ENCODE results near the gene YWHAH. TPM values are rescaled to one million over a fixed set of nuclear protein-coding genes. Genes with fewer than 3 reads are reported as not detected.

The YWHAH gene
- total and polyA plus RNA-seq, 4 donors = 26.1 to 75.0 (median 42.4) TPM

DNA sequence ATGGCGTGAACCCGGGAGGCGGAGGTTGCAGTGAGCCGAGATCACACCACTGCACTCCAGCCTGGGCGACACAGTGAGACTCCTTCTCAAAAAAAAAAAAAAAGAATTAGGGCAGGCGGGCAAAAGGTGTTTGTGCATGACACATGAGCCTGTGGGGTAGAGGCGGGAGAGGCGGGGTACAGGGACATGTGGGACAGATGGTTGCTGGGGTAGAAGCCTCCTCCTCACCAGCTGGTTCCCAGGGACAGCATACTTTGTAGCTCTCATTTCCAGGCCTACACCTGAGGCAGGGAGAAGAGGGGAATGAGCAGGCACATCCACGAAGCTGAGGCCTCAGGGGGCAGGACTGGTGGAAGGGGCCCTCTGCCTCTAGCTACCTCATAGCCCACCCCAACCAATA is 23.7 kb downstream of the YWHAH start:
- no peaks in the 10 kb centered on the region for H3K36me3 ChIP-seq (ENCODE audit: control insufficient read depth in 4 of 4, insufficient read depth in 3 of 4, low read depth in 1 of 4, low read length in 3 of 4)
- H3K4me1 ChIP-seq (ENCODE audit: control insufficient read depth in 4 of 4, insufficient read depth in 4 of 4, low read length in 3 of 4) = peaks cover 2 to 16% (median 5%) of the 10 kb centered on the region in 4 donors
- no peaks in the 10 kb centered on the region for H3K9me3 ChIP-seq (ENCODE audit: control insufficient read depth in 4 of 4, low read length in 3 of 4)
- TF ChIP-seq FOXA1 (IDR thresholded peaks at IDR 0.05) = no peak
- TF ChIP-seq, protein P1, sequence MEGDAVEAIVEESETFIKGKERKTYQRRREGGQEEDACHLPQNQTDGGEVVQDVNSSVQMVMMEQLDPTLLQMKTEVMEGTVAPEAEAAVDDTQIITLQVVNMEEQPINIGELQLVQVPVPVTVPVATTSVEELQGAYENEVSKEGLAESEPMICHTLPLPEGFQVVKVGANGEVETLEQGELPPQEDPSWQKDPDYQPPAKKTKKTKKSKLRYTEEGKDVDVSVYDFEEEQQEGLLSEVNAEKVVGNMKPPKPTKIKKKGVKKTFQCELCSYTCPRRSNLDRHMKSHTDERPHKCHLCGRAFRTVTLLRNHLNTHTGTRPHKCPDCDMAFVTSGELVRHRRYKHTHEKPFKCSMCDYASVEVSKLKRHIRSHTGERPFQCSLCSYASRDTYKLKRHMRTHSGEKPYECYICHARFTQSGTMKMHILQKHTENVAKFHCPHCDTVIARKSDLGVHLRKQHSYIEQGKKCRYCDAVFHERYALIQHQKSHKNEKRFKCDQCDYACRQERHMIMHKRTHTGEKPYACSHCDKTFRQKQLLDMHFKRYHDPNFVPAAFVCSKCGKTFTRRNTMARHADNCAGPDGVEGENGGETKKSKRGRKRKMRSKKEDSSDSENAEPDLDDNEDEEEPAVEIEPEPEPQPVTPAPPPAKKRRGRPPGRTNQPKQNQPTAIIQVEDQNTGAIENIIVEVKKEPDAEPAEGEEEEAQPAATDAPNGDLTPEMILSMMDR (IDR thresholded peaks at IDR 0.05; ENCODE audit: low read depth, low read length, missing input control) = no peak
- TF ChIP-seq EGR1 (IDR thresholded peaks at IDR 0.05; ENCODE audit: low read depth in 2 of 2) = no peak
- H3K4me3 ChIP-seq (ENCODE audit: low read depth in 1 of 3, low read length in 3 of 3) = no peak overlapping the region
- H3K27me3 ChIP-seq (ENCODE audit: control insufficient read depth in 4 of 4, insufficient read depth in 4 of 4, low read length in 3 of 4) = no peaks in the 10 kb centered on the region
- WGBS = 97% methylated on average over 9 of the region's 9 CpGs
- H3K27ac ChIP-seq (ENCODE audit: low read depth in 1 of 2, low read length in 2 of 2) = no peak overlapping the region
- H3K9ac ChIP-seq (ENCODE audit: low read depth in 1 of 2, low read length in 2 of 2) = no peak overlapping the region
- no peak for DNase-seq (ENCODE audit: low spot score)

- peak overlapping the region in 1 of 2 donors; percentile 54 for H3K27ac ChIP-seq (ENCODE audit: low read depth in 1 of 2, low read length in 2 of 2)
- no peak for TF ChIP-seq REST (IDR thresholded peaks at IDR 0.05)
- TF ChIP-seq ATF3 (IDR thresholded peaks at IDR 0.05) = no peak
- TF ChIP-seq, protein P1 (IDR thresholded peaks at IDR 0.05; ENCODE audit: low read depth, low read length, missing input control) = peak; percentile 64
- no peak for TF ChIP-seq HNF4A (conservative IDR thresholded peaks at IDR 0.05)
- no peak for TF ChIP-seq TAF1 (conservative IDR thresholded peaks at IDR 0.05)
- TF ChIP-seq HNF4G (IDR thresholded peaks at IDR 0.05) = no peak
- peak in 1 of 2 donors; percentile 66 for TF ChIP-seq EGR1 (IDR thresholded peaks at IDR 0.05; ENCODE audit: low read depth in 2 of 2)
- TF ChIP-seq YY1 (IDR thresholded peaks at IDR 0.05) = no peak
- TF ChIP-seq JUND (IDR thresholded peaks at IDR 0.05) = no peak
- peak; percentile 84 to 88 for TF ChIP-seq RAD21 (IDR thresholded peaks at IDR 0.05)
- no peak for TF ChIP-seq NR2F2 (IDR thresholded peaks at IDR 0.05)
- TF ChIP-seq RXRA (IDR thresholded peaks at IDR 0.05) = no peak
- no peak for TF ChIP-seq FOXA1 (IDR thresholded peaks at IDR 0.05)
- TF ChIP-seq GABPA (IDR thresholded peaks at IDR 0.05 in 1 of 2, conservative IDR thresholded peaks at IDR 0.05 in 1 of 2) = no peak
- TF ChIP-seq, protein P2, sequence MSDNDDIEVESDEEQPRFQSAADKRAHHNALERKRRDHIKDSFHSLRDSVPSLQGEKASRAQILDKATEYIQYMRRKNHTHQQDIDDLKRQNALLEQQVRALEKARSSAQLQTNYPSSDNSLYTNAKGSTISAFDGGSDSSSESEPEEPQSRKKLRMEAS (IDR thresholded peaks at IDR 0.05) = peak; percentile 52
- no peak overlapping the region for H3K9ac ChIP-seq (ENCODE audit: low read depth in 1 of 2, low read length in 2 of 2)
- no peaks in the 10 kb centered on the region for H3K9me3 ChIP-seq (ENCODE audit: control insufficient read depth in 4 of 4, low read length in 3 of 4)
- H3K36me3 ChIP-seq (ENCODE audit: control insufficient read depth in 4 of 4, insufficient read depth in 3 of 4, low read depth in 1 of 4, low read length in 3 of 4) = no peaks in the 10 kb centered on the region
- H3K27me3 ChIP-seq (ENCODE audit: control insufficient read depth in 4 of 4, insufficient read depth in 4 of 4, low read length in 3 of 4) = no peaks in the 10 kb centered on the region
- H3K4me1 ChIP-seq (ENCODE audit: control insufficient read depth in 4 of 4, insufficient read depth in 4 of 4, low read length in 3 of 4) = peaks cover 3 to 16% (median 11%) of the 10 kb centered on the region in 4 donors
- peak overlapping the region in 1 of 3 donors; percentile 41 for H3K4me3 ChIP-seq (ENCODE audit: low read depth in 1 of 3, low read length in 3 of 3)
- WGBS = 33% methylated on average over 19 of the region's 19 CpGs
- peak; percentile 53 for DNase-seq (ENCODE audit: low spot score)
Measured at GRCh38 chr22:31969789-31970489, 25.6 kb downstream of the YWHAH start.
